Natural killer cell (primary cell): ENCODE data around the gene MRM3. TPM values are rescaled to one million over a fixed set of nuclear protein-coding genes. Genes with fewer than 3 reads are reported as not detected.
"Not testable (repeated sequence)": the region's sequence is repeated elsewhere in the genome, so short reads cannot be mapped to it uniquely, and the experiment has no call there.

Experiments
- ATAC-seq, 3 donors: fragments of 150-1000 bp in 2 of 3; fragments of 200-7000 bp in 1 of 3; cut with Tn5 transposase; 1 replicate in 1 of 3; 2 replicates in 2 of 3; pipeline ENCODE4 v1.10.0; 2021; ENCODE audit warnings: mild to moderate bottlenecking in 2 of 3, moderate library complexity in 2 of 3
- DNase-seq, 2 donors: peaks; one replicate each; pipeline versions ENCODE4 v3.0.0 to v3.0.0-alpha.2; 2013 to 2021; ENCODE audit warnings: mixed read lengths in 1 of 2
- H3K27ac ChIP-seq: one replicate; pipeline ENCODE4 v1.5.1; 2013; ENCODE audit warnings: mild to moderate bottlenecking, low read length
- H3K27me3 ChIP-seq: one replicate; pipeline ENCODE4 v1.6.1; 2013; ENCODE audit warnings: low read length; ENCODE audit not compliant: control insufficient read depth, insufficient read depth
- H3K36me3 ChIP-seq: one replicate; pipeline ENCODE4 v1.6.1; 2013; ENCODE audit warnings: low read length; ENCODE audit not compliant: control insufficient read depth, insufficient read depth
- H3K4me1 ChIP-seq: one replicate; pipeline ENCODE4 v1.6.1; 2013; ENCODE audit warnings: low read length; ENCODE audit not compliant: control insufficient read depth, insufficient read depth
- H3K4me3 ChIP-seq: one replicate; pipeline ENCODE4 v1.5.1; 2013; ENCODE audit warnings: low read length
- H3K9me3 ChIP-seq: one replicate; pipeline ENCODE4 v1.6.1; 2013; ENCODE audit warnings: low read length; ENCODE audit not compliant: control insufficient read depth, insufficient read depth
- H3K27ac Mint-ChIP-seq, 2 donors: one replicate each; pipeline ENCODE4 v1.8.0; 2022; ENCODE audit warnings: mild to moderate bottlenecking in 2 of 2, mixed read lengths in 2 of 2, moderate library complexity in 1 of 2
- H3K27me3 Mint-ChIP-seq, 2 donors: one replicate each; pipeline ENCODE4 v1.8.0; 2022; ENCODE audit warnings: low read depth in 2 of 2, mixed read lengths in 2 of 2
- H3K36me3 Mint-ChIP-seq: one replicate; pipeline ENCODE4 v1.8.0; 2022; ENCODE audit warnings: mixed read lengths
- H3K4me1 Mint-ChIP-seq, 2 donors: one replicate each; pipeline ENCODE4 v1.8.0; 2022; ENCODE audit warnings: mixed read lengths in 2 of 2
- H3K4me3 Mint-ChIP-seq: one replicate; pipeline ENCODE4 v1.8.0; 2022; ENCODE audit warnings: mild to moderate bottlenecking, moderate library complexity, mixed read lengths
- H3K9me3 Mint-ChIP-seq, 2 donors: one replicate each; pipeline ENCODE4 v1.8.0; 2022; ENCODE audit warnings: mixed read lengths in 2 of 2
- CTCF ChIP-seq: fragments of 200-600 bp; IDR thresholded peaks from one replicate; pipeline ENCODE4 v1.8.0; 2022; ENCODE audit warnings: antibody characterized with exemption
- WGBS: methylation state at CpG from one replicate; pipeline ENCODE4 v1.1.7; 2013; ENCODE audit warnings: missing lambda C conversion rate; ENCODE audit not compliant: insufficient coverage; 5-methylcytosine and 5-hydroxymethylcytosine counted together
- intact Hi-C: fragments of 100-400 bp; cut with micrococcal nuclease; formaldehyde crosslinking; loops from one replicate; pipeline ENCODE4 v1.14.2; 2022
- total RNA-seq, 4 donors: library from RNA; stranded (reverse); fragments of 120-200 nt in 1 of 4; gene quantifications; one replicate each; pipeline versions ENCODE4 v1.2.3 to v1.2.4, GENCODE V29; 2013 to 2022

MRM3 gene
- total RNA-seq, 3 donors from 2014 or later (not counting 1 experiment from before 2014, with no cell fraction given) = 24.3 to 32.2 (median 31.9) TPM

DNA sequence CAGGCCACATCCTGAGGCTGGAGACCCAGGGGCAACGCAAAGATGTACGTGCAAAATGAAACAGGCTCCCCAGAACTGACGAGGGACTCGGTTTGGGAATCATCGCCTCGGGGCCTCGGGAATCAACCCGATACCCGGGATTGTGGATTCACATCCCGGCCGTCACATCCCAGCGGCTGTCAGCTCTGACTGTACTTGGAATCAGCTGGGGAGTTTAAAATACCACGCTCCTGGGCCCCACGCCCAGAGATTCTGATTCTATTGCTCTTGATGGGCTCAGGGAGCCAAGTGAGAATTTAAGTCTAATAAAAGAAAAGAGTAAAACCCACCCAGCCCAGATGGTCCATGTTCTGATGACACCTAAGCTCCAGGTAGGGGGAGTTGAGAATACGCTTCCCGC is 42.2 kb downstream of the MRM3 start:
- Histone ChIP-seq H3K27ac (no peak overlapping the region), H3K4me1 (no peaks in the 10 kb centered on the region), H3K27me3 (no peaks in the 10 kb centered on the region), H3K36me3 (no peaks in the 10 kb centered on the region), H3K9me3 (no peaks in the 10 kb centered on the region), H3K4me3 (no peak overlapping the region)
- TF ChIP-seq CTCF = no peak
- Mint-ChIP-seq H3K9me3 (no peaks in the 10 kb centered on the region), H3K36me3 (no peaks in the 10 kb centered on the region), H3K27me3 (no peaks in the 10 kb centered on the region), H3K4me3 (no peak overlapping the region), H3K4me1 (no peaks in the 10 kb centered on the region), H3K27ac (no peak overlapping the region)
- DNase-seq (no peak), ATAC-seq (no peak)
- intact Hi-C loops = no loop called here
- 93% methylated on average over 16 of the region's 16 CpGs for WGBS

DNA sequence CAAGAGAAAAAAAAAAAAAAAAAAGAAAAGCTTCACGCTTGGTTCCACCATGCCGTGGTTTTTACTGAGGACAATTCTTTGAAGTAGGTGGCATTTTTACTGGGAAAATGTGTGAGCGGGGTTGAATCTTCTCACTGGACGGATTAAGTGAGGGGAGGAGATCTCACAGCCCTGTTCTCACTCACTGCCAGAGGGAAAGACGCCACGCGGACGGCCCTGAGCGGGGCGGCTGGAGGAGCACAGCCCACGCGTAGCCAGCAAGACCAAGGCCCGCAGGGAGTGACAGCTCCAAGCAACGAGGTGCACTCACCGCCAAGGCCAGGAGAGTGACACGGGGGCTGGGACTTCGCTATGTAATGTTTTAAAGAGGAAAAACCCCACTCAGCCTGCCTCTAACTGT is 43.1 kb downstream of the MRM3 start:
- no peak for DNase-seq

DNA sequence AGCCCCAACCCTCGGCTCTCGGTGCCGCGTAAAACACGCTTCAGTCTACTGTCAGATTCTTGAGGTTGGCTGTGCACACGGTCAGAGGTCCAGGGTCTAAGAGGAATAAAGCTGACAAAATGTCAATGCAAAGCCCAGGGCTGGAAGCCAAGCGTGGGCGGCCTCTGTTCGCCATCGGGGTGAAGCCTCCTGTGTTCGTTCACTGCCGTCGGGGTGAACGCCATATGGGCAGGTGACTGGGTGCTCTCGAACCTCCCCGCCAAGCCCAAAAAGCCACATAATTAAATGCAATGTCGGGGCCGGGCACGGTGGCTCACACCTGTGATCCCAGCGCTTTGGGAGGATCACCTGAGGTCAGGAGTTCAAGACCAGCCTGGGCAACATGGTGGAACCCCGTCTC is 44.6 kb downstream of the MRM3 start:
- no peak overlapping the region for H3K27ac ChIP-seq
- Mint-ChIP-seq H3K9me3 (no peaks in the 10 kb centered on the region), H3K27ac (no peak overlapping the region), H3K4me3 (no peak overlapping the region), H3K36me3 (no peaks in the 10 kb centered on the region), H3K27me3 (no peaks in the 10 kb centered on the region), H3K4me1 (no peaks in the 10 kb centered on the region)
- DNase-seq (no peak), ATAC-seq (no peak)
- no peaks in the 10 kb centered on the region for H3K36me3 ChIP-seq
- H3K9me3 ChIP-seq = no peaks in the 10 kb centered on the region
- H3K4me3 ChIP-seq = no peak overlapping the region
- H3K27me3 ChIP-seq = no peaks in the 10 kb centered on the region
- intact Hi-C loops = no loop called here
- 93% methylated on average over 21 of the region's 21 CpGs for WGBS
- H3K4me1 ChIP-seq = no peaks in the 10 kb centered on the region
- no peak for TF ChIP-seq CTCF

More for the DNA sequence above, 43.1 kb downstream of the MRM3 start:
- TF ChIP-seq CTCF = no peak
- intact Hi-C loops = no loop called here
- no peaks in the 10 kb centered on the region for H3K4me1 Mint-ChIP-seq
- Histone ChIP-seq H3K9me3 (no peaks in the 10 kb centered on the region), H3K27me3 (no peaks in the 10 kb centered on the region), H3K27ac (no peak overlapping the region), H3K4me3 (no peak overlapping the region), H3K4me1 (no peaks in the 10 kb centered on the region), H3K36me3 (no peaks in the 10 kb centered on the region)
- ATAC-seq = no peak
- H3K9me3 Mint-ChIP-seq = no peaks in the 10 kb centered on the region
- 90% methylated on average over 17 of the region's 17 CpGs for WGBS
- H3K27me3 Mint-ChIP-seq = no peaks in the 10 kb centered on the region
- H3K4me3 Mint-ChIP-seq = no peak overlapping the region
- no peak overlapping the region for H3K27ac Mint-ChIP-seq
- no peaks in the 10 kb centered on the region for H3K36me3 Mint-ChIP-seq

- no peak overlapping the region for H3K4me3 Mint-ChIP-seq
- H3K9me3 Mint-ChIP-seq = no peaks in the 10 kb centered on the region
- ATAC-seq (no peak), DNase-seq (no peak)
- Histone ChIP-seq H3K4me3 (no peak overlapping the region), H3K27me3 (no peaks in the 10 kb centered on the region), H3K36me3 (no peaks in the 10 kb centered on the region), H3K9me3 (no peaks in the 10 kb centered on the region), H3K4me1 (no peaks in the 10 kb centered on the region), H3K27ac (no peak overlapping the region)
- no peak overlapping the region for H3K27ac Mint-ChIP-seq
- TF ChIP-seq CTCF = no peak
- no peaks in the 10 kb centered on the region for H3K27me3 Mint-ChIP-seq
- WGBS = 69% methylated on average over 5 of the region's 5 CpGs
- H3K36me3 Mint-ChIP-seq = no peaks in the 10 kb centered on the region
- intact Hi-C loops = no loop called here
- no peaks in the 10 kb centered on the region for H3K4me1 Mint-ChIP-seq
Measured at GRCh38 chr17:828761-829160, 46.6 kb downstream of the MRM3 start.

GRCh38 chr17:829614-830013 is 47.5 kb downstream of the MRM3 start:
- H3K4me3 Mint-ChIP-seq, H3K9me3 ChIP-seq, H3K27ac Mint-ChIP-seq, H3K36me3 Mint-ChIP-seq, H3K27me3 Mint-ChIP-seq, H3K4me1 Mint-ChIP-seq, H3K9me3 Mint-ChIP-seq, H3K27me3 ChIP-seq, DNase-seq, H3K27ac ChIP-seq, H3K36me3 ChIP-seq, ATAC-seq, H3K4me1 ChIP-seq, intact Hi-C loops, H3K4me3 ChIP-seq: not testable (repeated sequence)
- WGBS = 75% methylated on average over 1 of the region's 3 CpGs
